ENCODE results near the gene FLNC.

The FLNC gene

GRCh38 chr7:128894101-128894440 lies 63.9 kb downstream of the FLNC start:
- no peak for DNase-seq (ENCODE audit: low spot score)

- DNase-seq (ENCODE audit: low spot score), result no peak
Measured at GRCh38 chr7:128895320-128895719, 65.1 kb downstream of the FLNC start.

- no peak for DNase-seq (ENCODE audit: low spot score)
Measured at GRCh38 chr7:128899392-128899791, 69.2 kb downstream of the FLNC start.

- DNase-seq (ENCODE audit: low spot score), result no peak
Measured at GRCh38 chr7:128900237-128900636, 70.0 kb downstream of the FLNC start.

DNA sequence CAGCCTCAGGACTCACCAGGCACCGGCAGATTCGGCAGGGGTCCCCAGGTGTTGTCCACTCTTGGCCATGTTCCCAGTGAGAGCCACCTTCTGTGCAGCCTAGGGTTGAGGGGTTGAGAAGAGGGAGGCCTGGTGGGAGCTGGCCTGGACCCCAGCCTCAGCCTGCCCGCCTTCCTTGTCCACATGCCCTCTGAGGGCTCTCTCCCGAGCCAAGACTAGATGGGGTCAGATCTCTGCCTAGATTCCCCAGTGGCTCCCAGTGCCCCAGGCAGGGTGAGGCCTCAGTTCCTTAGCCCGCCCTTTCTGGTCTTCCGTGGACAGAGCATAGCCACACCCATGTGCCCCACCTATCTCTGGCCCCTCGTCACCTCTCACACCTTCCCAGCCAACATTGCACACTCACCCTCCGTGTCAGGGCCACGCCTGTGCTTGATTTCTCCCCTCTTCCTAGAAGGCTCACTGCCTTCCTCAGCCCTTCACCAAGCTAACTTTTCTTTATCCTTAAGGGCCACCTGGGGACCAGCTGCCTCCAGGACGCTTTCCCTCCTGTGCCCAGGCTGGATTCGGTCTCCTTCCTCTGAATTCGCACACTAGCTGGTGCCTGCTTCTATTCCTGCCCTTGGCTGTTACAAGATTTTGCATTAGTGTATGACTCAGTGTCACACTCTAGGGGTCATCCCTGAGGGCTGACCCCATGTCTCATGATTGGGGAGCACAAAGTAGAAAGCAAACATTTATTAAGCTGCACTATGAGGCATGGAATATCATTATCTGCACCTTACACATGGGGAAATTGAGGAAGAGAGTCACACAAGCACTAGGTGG lies 72.8 kb downstream of the FLNC start:
- no peak for DNase-seq (ENCODE audit: low spot score)

DNA sequence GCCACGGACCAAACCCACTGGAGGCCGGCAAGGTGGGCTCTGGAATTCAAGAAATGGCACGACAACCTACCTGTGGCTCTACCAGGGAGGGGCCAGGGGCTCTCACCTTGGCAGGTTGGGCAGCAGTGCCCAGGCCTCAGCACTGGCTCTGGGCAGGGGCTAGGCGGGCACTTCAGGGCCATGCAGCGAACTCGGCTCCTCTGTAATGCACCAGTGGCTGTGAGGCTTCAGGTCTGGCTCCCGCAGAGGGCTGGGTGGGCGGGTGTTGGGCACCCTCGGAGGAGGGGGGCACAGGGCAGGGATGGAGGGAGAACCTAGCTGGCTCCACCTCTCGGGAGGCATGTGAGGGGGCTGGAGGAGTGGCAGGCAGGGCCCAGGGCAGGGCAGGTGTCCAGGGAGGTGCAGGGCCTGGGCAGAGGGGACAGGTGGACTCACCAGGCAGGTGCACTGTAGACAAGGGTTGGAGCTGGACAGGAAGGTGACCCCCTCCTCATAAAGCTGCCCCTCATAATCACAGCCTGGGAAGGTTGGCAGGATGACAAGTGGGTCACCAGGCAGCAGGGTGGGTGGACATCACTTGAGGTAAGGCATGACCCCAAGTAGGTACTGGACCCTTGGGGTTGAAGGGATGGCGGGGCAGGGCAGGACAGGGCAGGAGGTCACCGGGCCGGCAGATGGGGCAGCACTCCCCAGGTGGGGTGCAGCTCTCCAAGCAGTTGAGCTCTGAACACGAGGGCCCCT lies 73.6 kb downstream of the FLNC start:
- DNase-seq (ENCODE audit: low spot score), result no peak

DNA sequence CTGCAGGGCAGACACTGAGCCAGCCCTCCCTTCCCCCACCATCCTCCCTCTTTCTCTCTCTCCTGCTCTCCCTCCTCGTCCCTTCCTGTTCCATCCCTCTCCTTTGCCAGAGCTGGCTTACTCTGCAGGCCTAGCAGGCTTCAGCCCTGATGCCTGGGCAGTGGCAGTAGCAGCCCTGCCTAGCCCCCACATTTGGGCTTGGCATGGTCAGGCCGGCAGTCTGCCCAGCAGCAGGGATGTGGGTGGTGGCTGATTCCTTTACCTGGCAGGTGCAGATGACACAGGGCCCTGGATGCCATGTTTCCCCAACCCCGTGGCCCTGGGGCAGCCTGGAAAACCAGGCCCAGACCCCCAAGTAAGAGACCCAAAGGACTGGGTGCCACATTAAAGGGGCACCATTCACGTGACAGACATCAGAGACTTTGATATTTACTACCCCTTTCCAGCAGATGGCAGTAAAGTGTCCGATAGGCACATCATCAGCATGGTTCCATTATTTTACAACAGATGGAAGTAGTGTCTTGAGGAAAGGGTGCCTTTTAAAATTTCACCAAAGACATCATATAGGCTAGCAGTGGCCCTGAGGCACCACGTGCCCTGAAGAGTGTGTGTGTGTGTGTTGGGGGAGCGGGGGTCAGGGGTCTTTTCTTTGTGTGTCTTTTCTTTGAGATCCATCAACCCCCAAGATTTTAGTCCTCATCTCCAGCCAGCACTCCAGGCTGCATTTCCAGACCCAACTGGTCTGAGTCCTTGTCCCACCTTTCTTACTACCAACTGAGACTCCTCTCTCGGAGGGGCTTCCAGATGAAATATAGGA lies 74.4 kb downstream of the FLNC start:
- DNase-seq (ENCODE audit: low spot score), result peak; percentile 72

- DNase-seq (ENCODE audit: low spot score), result no peak
Measured at GRCh38 chr7:128906001-128906765, 76.0 kb downstream of the FLNC start.

DNA sequence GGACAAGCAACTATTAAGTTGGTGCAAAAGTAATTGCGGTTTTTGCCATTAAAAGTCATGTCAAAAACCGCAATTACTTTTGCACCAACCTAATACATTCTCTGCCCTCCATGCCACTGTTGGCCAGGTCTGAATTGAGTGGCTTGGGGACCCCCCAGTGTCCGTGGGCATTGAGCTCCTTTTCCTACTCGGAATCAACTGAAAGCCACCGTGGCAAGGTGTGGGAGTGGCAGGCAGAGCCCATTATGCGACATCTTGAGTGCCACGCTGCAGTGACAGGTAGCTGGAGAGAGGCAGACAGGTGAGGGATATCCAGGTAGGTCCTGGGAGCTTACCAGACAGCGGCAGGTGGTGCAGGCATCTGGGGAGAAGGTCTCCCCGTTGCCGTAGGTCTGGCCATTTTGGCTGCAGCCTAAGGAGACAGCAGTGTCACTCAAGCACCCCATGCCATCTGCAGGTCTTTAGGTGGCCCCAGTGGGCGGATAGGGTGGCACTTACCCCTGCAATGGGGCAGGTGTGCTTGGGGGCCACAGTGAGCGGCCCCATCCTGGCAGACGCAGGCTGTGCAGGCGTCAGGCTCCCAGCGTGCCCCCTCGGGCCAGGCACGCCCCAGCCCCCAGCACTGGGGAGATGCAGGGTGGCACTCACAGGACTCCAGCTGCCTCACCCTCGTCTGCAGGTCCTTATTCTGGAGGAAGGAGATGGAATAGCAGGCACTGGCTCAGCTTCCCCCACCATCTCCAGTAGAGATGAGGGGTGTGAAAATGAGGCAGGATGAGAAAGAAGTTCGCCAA lies 76.8 kb downstream of the FLNC start:
- DNase-seq (ENCODE audit: low spot score), result no peak

Data from CD4-positive, alpha-beta T cell treated with Interleukin-2 at 100 ng/mL for 4 hours (primary cell).